ENCODE data around the gene G3BP2. TPM values are rescaled to one million over a fixed set of nuclear protein-coding genes. Genes with fewer than 3 reads are reported as not detected.
A peak's percentile ranks its signal among the peaks of the same experiment; 100 is the strongest.

G3BP2 gene
- total RNA-seq, 1 donor from 2014 or later: 204 TPM

GRCh38 chr4:75678473-75678872 is 5.3 kb upstream of the G3BP2 start:
- DNase-seq (ENCODE audit: low read depth) (no peak), FAIRE-seq (no peak)
- no peak overlapping the region for H3K4me3 ChIP-seq (ENCODE audit: low read depth, low read length)
- TF ChIP-seq CTCF (IDR thresholded peaks at IDR 0.05; ENCODE audit: insufficient read depth, low read length, severe bottlenecking): no peak
- H3K36me3 ChIP-seq (ENCODE audit: control insufficient read depth, insufficient read depth, low read length): no peaks in the 10 kb centered on the region
- H3K27me3 ChIP-seq (ENCODE audit: control insufficient read depth, insufficient read depth, low read length): no peaks in the 10 kb centered on the region

GRCh38 chr4:75675004-75675531 is 1.9 kb upstream of the G3BP2 start:
- no peak for TF ChIP-seq CTCF (IDR thresholded peaks at IDR 0.05; ENCODE audit: insufficient read depth, low read length, severe bottlenecking)
- Histone ChIP-seq H3K27me3 (ENCODE audit: control insufficient read depth, insufficient read depth, low read length) (no peaks in the 10 kb centered on the region), H3K36me3 (ENCODE audit: control insufficient read depth, insufficient read depth, low read length) (no peaks in the 10 kb centered on the region), H3K4me3 (ENCODE audit: low read depth, low read length) (no peak overlapping the region)
- FAIRE-seq: no peak
- DNase-seq (ENCODE audit: low read depth): peak; percentile 64

- Histone ChIP-seq H3K36me3 (ENCODE audit: control insufficient read depth, insufficient read depth, low read length) (no peaks in the 10 kb centered on the region), H3K4me3 (ENCODE audit: low read depth, low read length) (peak overlapping the region; percentile 100), H3K27me3 (ENCODE audit: control insufficient read depth, insufficient read depth, low read length) (no peaks in the 10 kb centered on the region)
- no peak for DNase-seq (ENCODE audit: low read depth)
- no peak for FAIRE-seq
- TF ChIP-seq CTCF (IDR thresholded peaks at IDR 0.05; ENCODE audit: insufficient read depth, low read length, severe bottlenecking): no peak
These were observed 733 bp upstream of the G3BP2 start for GRCh38 chr4:75673959-75674328.

- Histone ChIP-seq H3K36me3 (ENCODE audit: control insufficient read depth, insufficient read depth, low read length) (no peaks in the 10 kb centered on the region), H3K4me3 (ENCODE audit: low read depth, low read length) (peak overlapping the region; percentile 100), H3K27me3 (ENCODE audit: control insufficient read depth, insufficient read depth, low read length) (no peaks in the 10 kb centered on the region)
- DNase-seq (ENCODE audit: low read depth) (peak; percentile 29), FAIRE-seq (no peak)
- no peak for TF ChIP-seq CTCF (IDR thresholded peaks at IDR 0.05; ENCODE audit: insufficient read depth, low read length, severe bottlenecking)
These were observed 667 bp downstream of the G3BP2 start for GRCh38 chr4:75672461-75673026.

GRCh38 chr4:75671802-75672421 is 1.3 kb downstream of the G3BP2 start:
- no peaks in the 10 kb centered on the region for H3K27me3 ChIP-seq (ENCODE audit: control insufficient read depth, insufficient read depth, low read length)
- peak overlapping the region; percentile 100 for H3K4me3 ChIP-seq (ENCODE audit: low read depth, low read length)
- DNase-seq (ENCODE audit: low read depth): peak; percentile 18
- no peak for TF ChIP-seq CTCF (IDR thresholded peaks at IDR 0.05; ENCODE audit: insufficient read depth, low read length, severe bottlenecking)
- no peaks in the 10 kb centered on the region for H3K36me3 ChIP-seq (ENCODE audit: control insufficient read depth, insufficient read depth, low read length)
- no peak for FAIRE-seq

Data from bronchial epithelial cell (primary cell).